C4-2B (cell line): ENCODE measurements around the gene VGLL1.

Source experiments
- ZFX ChIP-seq: fragments of 450-650 bp; IDR thresholded peaks from 2 replicates; pipeline ENCODE4 v1.6.1; 2017
- TF ChIP-seq, protein P1 (sequence below): fragments of 450-650 bp; conservative IDR thresholded peaks from 2 replicates; pipeline ENCODE4 v1.5.1; 2017; ENCODE audit warnings: mild to moderate bottlenecking

DNA sequence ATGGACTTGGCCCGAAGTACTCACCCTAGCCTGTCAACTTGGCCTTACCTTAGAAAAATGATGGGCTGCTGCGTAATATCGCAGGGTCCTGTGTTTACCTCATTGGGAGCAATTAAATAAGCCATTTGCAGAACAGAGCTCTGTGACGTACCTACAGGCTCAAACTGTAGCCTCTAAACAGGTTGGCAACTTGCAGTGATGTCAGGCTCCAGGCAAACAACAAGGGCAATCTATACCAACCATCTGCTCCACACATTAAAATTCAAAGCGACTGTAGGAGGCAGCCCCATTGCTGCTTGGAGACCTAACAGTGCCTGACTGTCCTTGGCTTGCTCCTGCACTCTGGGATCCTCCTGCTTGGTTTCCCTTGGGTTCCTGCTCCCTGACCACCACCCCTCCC, 17.2 kb downstream of the VGLL1 start:
- no peak for TF ChIP-seq ZFX
- TF ChIP-seq, protein P1, sequence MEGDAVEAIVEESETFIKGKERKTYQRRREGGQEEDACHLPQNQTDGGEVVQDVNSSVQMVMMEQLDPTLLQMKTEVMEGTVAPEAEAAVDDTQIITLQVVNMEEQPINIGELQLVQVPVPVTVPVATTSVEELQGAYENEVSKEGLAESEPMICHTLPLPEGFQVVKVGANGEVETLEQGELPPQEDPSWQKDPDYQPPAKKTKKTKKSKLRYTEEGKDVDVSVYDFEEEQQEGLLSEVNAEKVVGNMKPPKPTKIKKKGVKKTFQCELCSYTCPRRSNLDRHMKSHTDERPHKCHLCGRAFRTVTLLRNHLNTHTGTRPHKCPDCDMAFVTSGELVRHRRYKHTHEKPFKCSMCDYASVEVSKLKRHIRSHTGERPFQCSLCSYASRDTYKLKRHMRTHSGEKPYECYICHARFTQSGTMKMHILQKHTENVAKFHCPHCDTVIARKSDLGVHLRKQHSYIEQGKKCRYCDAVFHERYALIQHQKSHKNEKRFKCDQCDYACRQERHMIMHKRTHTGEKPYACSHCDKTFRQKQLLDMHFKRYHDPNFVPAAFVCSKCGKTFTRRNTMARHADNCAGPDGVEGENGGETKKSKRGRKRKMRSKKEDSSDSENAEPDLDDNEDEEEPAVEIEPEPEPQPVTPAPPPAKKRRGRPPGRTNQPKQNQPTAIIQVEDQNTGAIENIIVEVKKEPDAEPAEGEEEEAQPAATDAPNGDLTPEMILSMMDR, result no peak
